ENCODE measurements around the gene ERBB4.

Gene ERBB4

GRCh38 chr2:211664321-211664720 is 874.3 kb downstream of the ERBB4 start:
- no peak for TF ChIP-seq CTCF (IDR thresholded peaks at IDR 0.05; ENCODE audit: low read depth, low read length)

GRCh38 chr2:211654211-211654780 is 884.3 kb downstream of the ERBB4 start:
- H3K9me3 ChIP-seq = no peaks in the 10 kb centered on the region
- peaks cover 4% of the 10 kb centered on the region; the same call in 1 of the 2 replicates for H3K4me1 ChIP-seq
- DNase-seq = no peak
- TF ChIP-seq CTCF (IDR thresholded peaks at IDR 0.05; ENCODE audit: low read depth, low read length) = no peak
- H3K27me3 ChIP-seq = no peaks in the 10 kb centered on the region
- H3K4me3 ChIP-seq (ENCODE audit: low read depth, low read length) = no peak overlapping the region
- no peaks in the 10 kb centered on the region for H3K36me3 ChIP-seq

More at GRCh38 chr2:211664321-211664720, 874.3 kb downstream of the ERBB4 start:
- Histone ChIP-seq H3K4me1 (peaks cover 27% of the 10 kb centered on the region), H3K9me3 (no peaks in the 10 kb centered on the region), H3K36me3 (no peaks in the 10 kb centered on the region), H3K27me3 (no peaks in the 10 kb centered on the region), H3K4me3 (ENCODE audit: low read depth, low read length) (no peak overlapping the region)
- no peak for DNase-seq

- Histone ChIP-seq H3K36me3 (no peaks in the 10 kb centered on the region), H3K9me3 (no peaks in the 10 kb centered on the region), H3K27me3 (no peaks in the 10 kb centered on the region), H3K4me1 (peaks cover 4% of the 10 kb centered on the region; the same call in 1 of the 2 replicates), H3K4me3 (ENCODE audit: low read depth, low read length) (no peak overlapping the region)
- no peak for DNase-seq
- TF ChIP-seq CTCF (IDR thresholded peaks at IDR 0.05; ENCODE audit: low read depth, low read length) = no peak
These were observed 886.3 kb downstream of the ERBB4 start for GRCh38 chr2:211652327-211652726.

GRCh38 chr2:211649331-211649730 is 889.3 kb downstream of the ERBB4 start:
- H3K9me3 ChIP-seq = no peaks in the 10 kb centered on the region
- H3K4me1 ChIP-seq = no peaks in the 10 kb centered on the region
- no peaks in the 10 kb centered on the region for H3K27me3 ChIP-seq
- H3K4me3 ChIP-seq (ENCODE audit: low read depth, low read length) = no peak overlapping the region
- no peaks in the 10 kb centered on the region for H3K36me3 ChIP-seq
- no peak for DNase-seq
- TF ChIP-seq CTCF (IDR thresholded peaks at IDR 0.05; ENCODE audit: low read depth, low read length) = no peak

- Histone ChIP-seq H3K4me3 (ENCODE audit: low read depth, low read length) (no peak overlapping the region), H3K4me1 (no peaks in the 10 kb centered on the region), H3K27me3 (no peaks in the 10 kb centered on the region), H3K9me3 (no peaks in the 10 kb centered on the region; the same call in 1 of the 2 replicates), H3K36me3 (no peaks in the 10 kb centered on the region)
- TF ChIP-seq CTCF (IDR thresholded peaks at IDR 0.05; ENCODE audit: low read depth, low read length) = no peak
- no peak for DNase-seq
These were observed 907.1 kb downstream of the ERBB4 start for GRCh38 chr2:211631503-211631902.

GRCh38 chr2:211623096-211623495 is 915.5 kb downstream of the ERBB4 start:
- H3K36me3 ChIP-seq = no peaks in the 10 kb centered on the region
- no peaks in the 10 kb centered on the region for H3K27me3 ChIP-seq
- H3K9me3 ChIP-seq = no peaks in the 10 kb centered on the region
- no peaks in the 10 kb centered on the region for H3K4me1 ChIP-seq
- no peak for DNase-seq
- TF ChIP-seq CTCF (IDR thresholded peaks at IDR 0.05; ENCODE audit: low read depth, low read length) = no peak
- H3K4me3 ChIP-seq (ENCODE audit: low read depth, low read length) = no peak overlapping the region
